HG02571 (cell line): ENCODE results near the gene COA8.
"Not testable (repeated sequence)": the region's sequence is repeated elsewhere in the genome, so short reads cannot be mapped to it uniquely, and the experiment has no call there.

ENCODE experiments used
- ATAC-seq: cut with Tn5 transposase; IDR thresholded peaks from one replicate; pipeline ENCODE4 v1.9.1; 2021; ENCODE audit warnings: mild to moderate bottlenecking, moderate library complexity; ENCODE audit not compliant: unreplicated experiment

COA8 gene

GRCh38 chr14:103568952-103569351, 6.2 kb downstream of the COA8 start:
- no peak for ATAC-seq

GRCh38 chr14:103569408-103569807, 6.6 kb downstream of the COA8 start:
- ATAC-seq = no peak

- no peak for ATAC-seq
Measured at GRCh38 chr14:103574104-103574503, 11.3 kb downstream of the COA8 start.

- no peak for ATAC-seq
Measured at GRCh38 chr14:103574707-103575285, 12.0 kb downstream of the COA8 start.

GRCh38 chr14:103576371-103577024, 13.7 kb downstream of the COA8 start:
- no peak for ATAC-seq

- no peak for ATAC-seq
Measured at GRCh38 chr14:103578401-103579075, 15.8 kb downstream of the COA8 start.

- no peak for ATAC-seq
Measured at GRCh38 chr14:103581206-103581605, 18.4 kb downstream of the COA8 start.

- no peak for ATAC-seq
Measured at GRCh38 chr14:103581954-103582703, 19.4 kb downstream of the COA8 start.

- no peak for ATAC-seq
Measured at GRCh38 chr14:103584326-103584915, 21.7 kb downstream of the COA8 start.

- ATAC-seq = peak; percentile 51
Measured at GRCh38 chr14:103593577-103593976, 30.8 kb downstream of the COA8 start.

- ATAC-seq = no peak
Measured at GRCh38 chr14:103594265-103594664, 31.5 kb downstream of the COA8 start.

GRCh38 chr14:103597623-103598377, 35.0 kb downstream of the COA8 start:
- no peak for ATAC-seq

- ATAC-seq = no peak
Measured at GRCh38 chr14:103600503-103600902, 37.7 kb downstream of the COA8 start.

- ATAC-seq = no peak
Measured at GRCh38 chr14:103604620-103605019, 41.9 kb downstream of the COA8 start.

- ATAC-seq = no peak
Measured at GRCh38 chr14:103606963-103607668, 44.4 kb downstream of the COA8 start.

- no peak for ATAC-seq
Measured at GRCh38 chr14:103607822-103608221, 45.1 kb downstream of the COA8 start.

- not testable (repeated sequence) for ATAC-seq
Measured at GRCh38 chr14:103609081-103609480, 46.3 kb downstream of the COA8 start.

GRCh38 chr14:103611215-103611614, 48.5 kb downstream of the COA8 start:
- no peak for ATAC-seq

GRCh38 chr14:103613517-103613916, 50.8 kb downstream of the COA8 start:
- no peak for ATAC-seq
